GM18868 (cell line): ENCODE measurements around the gene CLEC9A.

ENCODE experiments used
- ATAC-seq: cut with Tn5 transposase; IDR thresholded peaks from one replicate; pipeline ENCODE4 v1.9.1; 2021; ENCODE audit warnings: mild to moderate bottlenecking, moderate library complexity; ENCODE audit not compliant: unreplicated experiment

The CLEC9A gene

GRCh38 chr12:10065241-10065640 lies 34.8 kb downstream of the CLEC9A start:
- ATAC-seq: no peak

- no peak for ATAC-seq
These were observed 36.8 kb downstream of the CLEC9A start for GRCh38 chr12:10067264-10067663.

- no peak for ATAC-seq
These were observed 37.5 kb downstream of the CLEC9A start for GRCh38 chr12:10067942-10068341.

GRCh38 chr12:10068644-10069043 lies 38.2 kb downstream of the CLEC9A start:
- ATAC-seq: no peak

- no peak for ATAC-seq
These were observed 38.6 kb downstream of the CLEC9A start for GRCh38 chr12:10069099-10069498.

GRCh38 chr12:10069976-10070375 lies 39.5 kb downstream of the CLEC9A start:
- ATAC-seq: no peak

GRCh38 chr12:10070380-10070779 lies 39.9 kb downstream of the CLEC9A start:
- no peak for ATAC-seq

- ATAC-seq: no peak
These were observed 41.6 kb downstream of the CLEC9A start for GRCh38 chr12:10072131-10072530.

- no peak for ATAC-seq
These were observed 42.8 kb downstream of the CLEC9A start for GRCh38 chr12:10073261-10073660.

GRCh38 chr12:10075451-10075850 lies 45.0 kb downstream of the CLEC9A start:
- no peak for ATAC-seq

GRCh38 chr12:10082117-10082874 lies 51.8 kb downstream of the CLEC9A start:
- ATAC-seq: no peak

- no peak for ATAC-seq
These were observed 54.3 kb downstream of the CLEC9A start for GRCh38 chr12:10084733-10085132.

GRCh38 chr12:10086387-10086786 lies 55.9 kb downstream of the CLEC9A start:
- no peak for ATAC-seq

GRCh38 chr12:10088031-10088430 lies 57.5 kb downstream of the CLEC9A start:
- ATAC-seq: no peak

GRCh38 chr12:10088955-10089900 lies 58.7 kb downstream of the CLEC9A start:
- no peak for ATAC-seq

- ATAC-seq: no peak
These were observed 64.3 kb downstream of the CLEC9A start for GRCh38 chr12:10094646-10095395.

- ATAC-seq: no peak
These were observed 65.5 kb downstream of the CLEC9A start for GRCh38 chr12:10095971-10096370.

GRCh38 chr12:10097521-10097920 lies 67.0 kb downstream of the CLEC9A start:
- no peak for ATAC-seq

- ATAC-seq: no peak
These were observed 68.3 kb downstream of the CLEC9A start, which contains the start of gene CLEC1A for GRCh38 chr12:10098791-10099190. Gene CLEC1A, minus strand, starts transcription at chr12:10098985. Its CDS starts 63 bp downstream, at chr12:10098922.

- ATAC-seq: no peak
These were observed 70.6 kb downstream of the CLEC9A start for GRCh38 chr12:10101042-10101579.
